Ramos (cell line): Measurements from ENCODE around the gene SGCA.

Experiments used
- in situ Hi-C: fragments of 300-500 bp; cut with MboI; formaldehyde crosslinking; loops from one replicate; pipeline ENCODE4 v1.14.3; 2022; ENCODE audit warnings: low sequenced_read_pairs; ENCODE audit not compliant: unreplicated experiment

SGCA gene

DNA sequence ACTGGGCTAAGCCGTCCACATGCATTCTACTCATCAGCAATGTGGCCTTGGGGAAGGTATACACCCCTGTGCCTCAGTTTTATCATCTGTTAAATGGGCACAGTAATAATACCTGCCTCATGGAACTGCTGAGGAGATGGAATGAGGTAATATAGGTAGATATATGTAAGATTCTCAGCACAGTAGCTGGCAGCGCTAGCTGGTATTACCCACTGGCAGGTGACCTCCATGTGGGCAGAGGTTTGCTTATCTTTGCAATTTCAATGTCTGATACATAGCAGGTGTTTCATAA is 1.2 kb upstream of the SGCA start:
- in situ Hi-C loops, result no loop called here

DNA sequence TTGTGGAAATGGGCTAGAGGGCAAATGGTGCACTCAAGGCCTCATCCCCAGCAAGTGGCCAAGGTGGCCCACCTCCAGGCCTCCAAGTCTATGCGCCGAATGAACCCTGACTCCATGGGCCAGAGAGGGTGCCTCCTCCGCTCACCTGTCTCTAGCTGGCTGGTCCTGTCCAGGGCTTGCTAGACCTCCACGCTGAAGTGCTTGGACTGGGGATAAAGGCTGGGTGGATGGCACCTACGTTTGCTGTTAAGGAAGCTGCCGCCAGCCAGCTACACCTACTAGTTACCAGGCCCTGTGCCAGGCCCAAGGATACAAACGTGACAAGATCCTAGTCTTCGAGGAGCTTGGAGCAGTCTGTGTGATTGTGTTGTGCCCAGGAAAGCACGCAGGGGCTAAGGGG is 739 bp upstream of the SGCA start:
- in situ Hi-C loops, result no loop called here

DNA sequence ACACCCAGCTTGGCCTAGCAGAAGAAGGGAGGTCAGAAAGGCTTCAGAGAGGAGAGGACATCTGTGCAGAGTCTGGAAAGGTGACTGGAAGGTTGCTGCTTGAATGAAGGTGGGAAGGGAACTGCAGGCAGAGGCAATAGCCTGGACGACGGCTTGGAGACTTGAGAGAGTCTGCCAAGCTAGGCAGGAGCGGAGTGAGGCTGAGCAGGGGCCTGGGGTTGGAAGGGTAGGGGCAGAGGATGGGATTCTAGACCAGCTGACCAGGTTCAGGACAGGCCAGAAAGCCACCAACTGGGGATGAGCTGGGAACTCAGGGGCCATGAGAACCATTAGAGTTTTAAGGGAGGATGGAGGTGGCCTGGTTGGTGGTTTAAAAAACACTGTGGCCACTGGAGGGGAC is 339 bp upstream of the SGCA start:
- in situ Hi-C loops, result no loop called here

DNA sequence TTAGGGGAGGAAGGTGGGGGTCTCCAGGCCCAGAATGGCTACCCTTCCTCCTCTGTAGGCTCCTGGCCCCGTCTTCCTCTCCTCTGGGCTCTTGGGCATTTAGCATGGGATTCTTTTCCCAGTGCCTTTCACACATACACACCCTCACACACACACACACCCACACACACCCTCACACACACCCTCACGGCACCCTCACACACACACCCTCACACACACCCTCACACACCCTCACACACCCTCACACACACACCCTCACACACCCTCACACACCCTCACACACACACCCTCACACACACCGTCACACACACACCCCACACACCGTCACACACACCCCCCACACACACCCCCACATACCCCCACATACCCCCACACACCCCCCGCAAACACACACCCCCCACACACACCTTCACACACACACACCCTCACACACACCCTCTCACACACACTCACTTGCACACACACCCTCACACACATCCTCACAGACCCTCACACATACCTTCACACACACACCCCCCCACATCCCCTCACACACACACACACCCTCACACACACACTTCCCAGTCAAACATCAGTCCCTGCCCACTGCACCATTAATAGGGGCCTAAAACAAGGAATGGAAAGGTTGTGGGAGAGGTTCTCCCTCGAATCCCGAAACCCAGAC is 845 bp downstream of the SGCA start:
- in situ Hi-C loops, result no loop called here

DNA sequence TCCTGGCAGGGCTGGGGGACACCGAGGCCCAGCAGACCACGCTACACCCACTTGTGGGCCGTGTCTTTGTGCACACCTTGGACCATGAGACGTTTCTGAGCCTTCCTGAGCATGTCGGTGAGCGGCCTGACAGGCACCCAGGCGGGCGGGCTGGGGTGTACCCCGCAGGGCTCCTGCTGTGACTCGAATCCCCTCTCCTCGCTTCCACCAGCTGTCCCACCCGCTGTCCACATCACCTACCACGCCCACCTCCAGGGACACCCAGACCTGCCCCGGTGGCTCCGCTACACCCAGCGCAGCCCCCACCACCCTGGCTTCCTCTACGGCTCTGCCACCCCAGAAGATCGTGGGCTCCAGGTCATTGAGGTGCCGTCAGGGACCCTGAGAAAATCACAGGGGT is 1.6 kb downstream of the SGCA start:
- in situ Hi-C loops, result no loop called here

DNA sequence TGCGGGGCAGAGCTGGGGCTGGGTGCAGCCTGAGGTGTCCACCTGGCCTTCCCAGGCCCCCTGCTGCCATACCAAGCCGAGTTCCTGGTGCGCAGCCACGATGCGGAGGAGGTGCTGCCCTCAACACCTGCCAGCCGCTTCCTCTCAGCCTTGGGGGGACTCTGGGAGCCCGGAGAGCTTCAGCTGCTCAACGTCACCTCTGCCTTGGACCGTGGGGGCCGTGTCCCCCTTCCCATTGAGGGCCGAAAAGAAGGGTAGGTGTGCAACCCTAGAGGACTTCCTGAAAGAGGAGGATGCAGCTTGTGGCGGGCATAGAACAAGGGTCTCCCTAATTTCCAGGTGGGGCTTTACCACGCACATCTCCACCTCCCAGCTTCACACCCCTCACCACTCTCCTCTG is 2.5 kb downstream of the SGCA start:
- in situ Hi-C loops, result no loop called here

DNA sequence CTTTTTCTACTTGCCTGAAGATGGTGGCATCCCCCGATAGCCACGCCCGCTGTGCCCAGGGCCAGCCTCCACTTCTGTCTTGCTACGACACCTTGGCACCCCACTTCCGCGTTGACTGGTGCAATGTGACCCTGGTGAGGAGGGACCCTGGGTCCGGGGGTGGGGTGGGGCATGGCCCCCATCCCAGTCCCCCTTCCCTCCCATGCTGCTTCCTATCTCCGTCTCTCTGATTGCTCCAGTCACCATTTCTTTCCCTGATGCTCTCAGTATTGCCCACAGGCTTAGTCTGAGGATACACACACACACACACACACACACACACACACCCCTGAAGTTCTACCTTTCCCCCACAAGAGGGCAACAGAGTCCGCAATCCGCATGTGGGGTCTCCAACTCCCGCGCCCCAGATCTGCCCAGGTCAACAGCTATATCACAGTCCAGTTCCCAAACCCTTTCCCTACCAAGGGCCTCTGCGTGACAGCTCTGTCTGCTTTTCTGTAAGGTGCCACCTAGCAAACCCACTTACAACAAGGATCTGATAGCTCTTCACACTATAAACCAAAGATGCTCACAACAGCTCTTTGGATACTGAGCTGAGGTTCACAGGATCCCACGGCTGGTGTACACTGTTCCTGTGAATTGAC is 3.4 kb downstream of the SGCA start:
- in situ Hi-C loops, result no loop called here

DNA sequence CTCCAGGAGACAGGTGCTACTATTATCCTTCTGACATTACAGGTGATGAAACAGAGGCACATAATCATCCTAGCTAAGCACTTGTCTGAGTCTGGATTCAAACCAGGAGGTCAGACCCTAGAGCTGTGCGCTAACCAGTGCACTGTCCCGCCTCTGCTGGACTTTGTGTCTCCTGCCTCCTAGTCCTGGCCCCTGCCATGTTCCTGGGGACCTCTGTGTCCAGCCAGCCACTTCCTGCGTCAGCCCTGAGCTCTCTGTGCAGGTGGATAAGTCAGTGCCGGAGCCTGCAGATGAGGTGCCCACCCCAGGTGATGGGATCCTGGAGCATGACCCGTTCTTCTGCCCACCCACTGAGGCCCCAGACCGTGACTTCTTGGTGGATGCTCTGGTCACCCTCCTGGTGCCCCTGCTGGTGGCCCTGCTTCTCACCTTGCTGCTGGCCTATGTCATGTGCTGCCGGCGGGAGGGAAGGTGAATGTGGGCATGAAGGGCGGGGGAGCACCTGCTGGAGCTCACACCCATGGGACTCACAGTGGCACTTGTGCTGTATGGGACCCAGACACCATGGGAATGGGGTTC is 4.2 kb downstream of the SGCA start:
- in situ Hi-C loops, result loop anchor here (10.0 kb wide), 1 partner anchor 115 kb away; no protein-coding TSS in a partner anchor

DNA sequence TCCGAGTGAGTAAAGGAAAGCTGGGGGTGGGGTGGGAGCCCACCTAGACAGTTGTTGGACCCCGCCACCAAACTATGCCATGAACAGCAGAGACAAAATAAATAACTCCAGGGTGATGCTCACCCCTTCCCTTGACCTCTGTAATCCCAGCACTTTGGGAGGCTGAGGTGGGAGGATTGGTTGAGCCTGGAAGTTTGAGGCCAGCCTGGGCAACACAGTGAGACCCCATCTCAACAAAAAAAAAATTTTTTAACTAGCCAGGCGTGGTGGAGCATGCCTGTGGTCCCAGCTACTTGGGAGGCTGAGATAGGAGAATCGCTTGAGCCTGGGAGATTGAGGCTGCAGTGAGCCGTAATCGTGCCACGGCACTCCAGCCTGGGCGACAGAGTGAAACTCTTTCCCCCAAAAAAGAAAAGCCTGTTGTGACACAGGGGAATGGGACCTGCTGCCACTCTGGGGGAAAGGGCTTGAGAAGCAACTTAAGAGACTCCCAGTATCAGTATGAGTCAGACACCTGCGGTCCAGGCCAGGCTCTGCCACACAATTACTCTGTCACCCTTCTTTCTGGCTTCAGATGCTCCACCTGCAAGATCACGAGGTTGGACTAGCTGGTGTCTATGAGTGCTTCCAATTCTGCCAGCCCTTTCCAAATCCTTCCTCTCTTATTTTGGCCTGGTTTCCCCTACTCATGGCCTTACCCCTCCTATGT is 5.0 kb downstream of the SGCA start:
- in situ Hi-C loops, result loop anchor here (10.0 kb wide), 1 partner anchor 114 kb away; no protein-coding TSS in a partner anchor

DNA sequence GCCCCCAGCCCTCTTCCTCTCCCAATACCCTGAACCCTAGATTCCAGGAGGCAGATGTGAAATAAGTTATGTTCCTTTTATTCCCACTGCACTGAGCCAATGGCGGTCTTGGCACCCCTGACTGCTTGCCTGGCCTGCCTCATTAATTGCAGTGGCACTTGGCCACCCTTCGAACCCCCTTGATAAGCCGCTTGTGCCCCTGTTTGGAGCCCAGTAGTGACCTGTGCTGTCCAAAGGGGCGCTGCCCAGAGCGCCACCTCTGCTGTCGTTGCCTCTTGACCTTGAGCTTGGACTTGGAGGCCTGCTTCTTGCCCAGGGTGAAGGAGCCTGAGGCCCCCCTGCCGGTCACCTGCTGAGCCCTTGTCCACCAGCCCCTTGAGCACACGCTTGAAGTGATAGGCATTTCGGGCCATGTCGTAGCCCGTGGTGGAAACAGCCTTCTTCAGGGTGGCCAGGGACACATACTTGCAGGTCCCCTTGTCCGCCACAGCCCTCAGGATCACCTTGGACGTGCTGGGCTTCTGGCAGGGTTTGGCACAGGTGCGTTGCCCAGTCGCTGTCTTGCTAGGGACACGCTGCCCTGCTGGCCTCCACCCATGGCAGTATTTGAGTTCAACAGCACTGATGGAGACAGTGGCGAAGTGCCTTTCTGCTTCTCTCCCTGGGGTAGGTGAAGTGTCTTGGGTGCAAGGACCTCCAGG is 5.7 kb downstream of the SGCA start:
- in situ Hi-C loops, result loop anchor here (10.0 kb wide), 1 partner anchor 113 kb away; no protein-coding TSS in a partner anchor

DNA sequence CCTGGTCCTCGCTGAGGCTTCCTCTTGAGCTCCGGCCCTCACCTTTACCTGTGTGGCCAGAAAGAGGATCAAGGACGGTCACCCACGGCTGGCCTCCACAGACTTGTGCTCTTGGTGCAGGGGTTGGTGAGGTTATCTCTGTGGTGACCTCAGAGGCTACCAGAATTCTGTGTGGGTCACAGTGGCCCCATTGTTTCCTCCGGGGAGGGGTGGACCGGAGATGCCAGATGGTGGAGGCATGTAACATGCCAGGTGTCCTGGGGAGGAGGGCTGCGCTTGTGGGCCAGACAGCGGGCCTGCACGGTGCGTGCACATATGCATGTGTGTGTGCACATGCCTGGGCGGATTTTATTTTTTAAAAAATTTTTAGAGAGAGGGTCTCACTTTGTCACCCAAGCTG is 6.3 kb downstream of the SGCA start:
- in situ Hi-C loops, result loop anchor here (10.0 kb wide), 1 partner anchor 113 kb away; no protein-coding TSS in a partner anchor

DNA sequence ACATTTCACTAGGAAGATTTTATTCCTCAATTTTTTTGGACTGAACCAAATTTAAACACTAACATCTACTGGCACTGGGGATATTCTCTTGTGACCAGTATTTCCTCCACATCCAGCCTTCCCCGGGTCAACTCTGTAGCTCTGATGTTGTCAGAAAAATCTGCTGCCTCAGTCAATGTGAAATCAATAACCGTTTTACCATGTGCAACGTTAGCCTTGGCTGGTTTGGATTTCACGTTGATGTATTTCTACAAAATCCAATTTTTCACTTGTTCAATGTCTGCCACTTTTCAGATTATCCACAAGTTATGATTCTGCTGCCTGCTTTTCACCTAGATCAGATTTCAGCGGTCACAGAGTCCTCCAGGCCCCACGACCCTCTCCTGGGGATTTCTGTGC is 7.1 kb downstream of the SGCA start:
- in situ Hi-C loops, result loop anchor here (10.0 kb wide), 1 partner anchor 112 kb away; no protein-coding TSS in a partner anchor

DNA sequence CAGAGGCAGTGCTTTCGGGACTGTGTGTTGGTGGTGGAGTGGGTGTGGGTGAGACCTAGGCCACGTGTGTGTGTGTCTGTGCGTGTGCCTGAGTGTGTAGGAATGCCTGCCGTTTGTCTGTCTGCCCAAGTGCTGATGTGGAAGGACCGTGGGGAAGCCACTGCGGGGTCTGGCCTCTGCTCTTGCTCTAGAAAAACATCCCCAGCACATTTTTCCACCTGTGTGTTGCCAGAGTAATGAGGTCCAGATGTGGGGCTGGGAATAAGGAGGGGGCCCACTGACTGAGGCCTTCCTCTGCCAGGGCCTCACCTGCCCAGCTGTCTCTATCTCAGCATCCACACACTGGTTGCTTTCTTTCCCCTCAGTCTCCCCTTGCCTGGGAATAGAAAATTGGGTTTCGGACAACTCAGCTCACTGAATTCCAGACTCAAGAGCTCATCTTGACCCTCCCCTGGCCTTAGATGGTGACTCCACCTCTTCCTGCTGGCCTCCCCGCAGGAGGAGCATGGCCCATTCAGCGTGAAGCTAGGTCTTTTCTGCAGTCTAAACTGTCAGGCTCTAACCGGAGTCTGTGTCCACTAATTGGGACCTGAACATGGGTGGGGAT is 7.6 kb downstream of the SGCA start:
- in situ Hi-C loops, result loop anchor here (10.0 kb wide), 1 partner anchor 111 kb away; no protein-coding TSS in a partner anchor

DNA sequence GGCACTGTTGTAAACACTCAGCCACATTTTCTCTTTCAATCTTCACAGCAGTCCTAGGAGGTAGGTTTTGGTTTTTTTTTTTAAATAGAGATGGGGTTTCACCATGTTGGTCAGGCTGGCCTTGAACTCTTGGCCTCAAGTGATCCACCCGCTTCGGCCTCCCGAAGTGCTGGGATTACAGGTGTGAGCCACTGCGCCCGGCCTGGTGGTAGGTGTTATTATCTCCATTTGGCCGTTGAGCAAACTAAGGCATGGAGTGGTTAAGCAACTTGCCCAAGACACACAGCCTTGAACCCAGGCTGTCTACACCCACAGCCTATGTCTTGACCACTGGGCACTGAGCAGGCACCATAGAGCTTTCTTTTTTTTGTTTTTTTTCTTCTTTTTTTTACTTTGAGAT is 8.6 kb downstream of the SGCA start:
- in situ Hi-C loops, result loop anchor here (10.0 kb wide), 1 partner anchor 110 kb away; no protein-coding TSS in a partner anchor

DNA sequence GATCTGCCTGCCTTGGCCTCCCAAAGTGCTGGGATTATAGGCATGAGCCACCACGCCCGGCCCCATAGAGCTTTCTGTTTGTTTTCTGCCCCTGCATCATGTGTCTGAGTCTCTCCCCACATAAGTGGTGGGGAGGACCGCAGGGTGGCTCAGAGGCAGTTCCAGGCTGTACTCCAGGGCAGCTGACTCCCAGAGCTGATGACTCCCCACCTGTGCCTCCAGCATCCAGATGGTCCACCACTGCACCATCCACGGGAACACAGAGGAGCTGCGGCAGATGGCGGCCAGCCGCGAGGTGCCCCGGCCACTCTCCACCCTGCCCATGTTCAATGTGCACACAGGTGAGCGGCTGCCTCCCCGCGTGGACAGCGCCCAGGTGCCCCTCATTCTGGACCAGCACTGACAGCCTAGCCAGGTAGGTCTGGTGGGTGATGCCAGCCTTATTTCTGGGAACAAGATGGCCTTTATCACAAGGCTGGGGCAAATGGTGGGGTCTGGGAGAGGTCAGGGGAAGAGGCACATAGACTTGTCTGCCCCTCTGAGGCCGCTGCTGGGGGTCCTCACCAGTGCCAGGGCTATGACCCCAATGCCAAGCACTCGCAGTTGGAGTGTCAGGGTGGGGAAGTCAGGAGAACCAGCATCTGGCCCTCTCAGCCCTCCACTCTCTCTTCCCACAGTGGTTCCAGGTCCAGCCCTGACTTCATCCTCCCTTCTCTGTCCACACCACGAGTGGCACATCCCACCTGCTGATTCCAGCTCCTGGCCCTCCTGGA is 9.4 kb downstream of the SGCA start:
- in situ Hi-C loops, result loop anchor here (10.0 kb wide), 1 partner anchor 110 kb away; no protein-coding TSS in a partner anchor

DNA sequence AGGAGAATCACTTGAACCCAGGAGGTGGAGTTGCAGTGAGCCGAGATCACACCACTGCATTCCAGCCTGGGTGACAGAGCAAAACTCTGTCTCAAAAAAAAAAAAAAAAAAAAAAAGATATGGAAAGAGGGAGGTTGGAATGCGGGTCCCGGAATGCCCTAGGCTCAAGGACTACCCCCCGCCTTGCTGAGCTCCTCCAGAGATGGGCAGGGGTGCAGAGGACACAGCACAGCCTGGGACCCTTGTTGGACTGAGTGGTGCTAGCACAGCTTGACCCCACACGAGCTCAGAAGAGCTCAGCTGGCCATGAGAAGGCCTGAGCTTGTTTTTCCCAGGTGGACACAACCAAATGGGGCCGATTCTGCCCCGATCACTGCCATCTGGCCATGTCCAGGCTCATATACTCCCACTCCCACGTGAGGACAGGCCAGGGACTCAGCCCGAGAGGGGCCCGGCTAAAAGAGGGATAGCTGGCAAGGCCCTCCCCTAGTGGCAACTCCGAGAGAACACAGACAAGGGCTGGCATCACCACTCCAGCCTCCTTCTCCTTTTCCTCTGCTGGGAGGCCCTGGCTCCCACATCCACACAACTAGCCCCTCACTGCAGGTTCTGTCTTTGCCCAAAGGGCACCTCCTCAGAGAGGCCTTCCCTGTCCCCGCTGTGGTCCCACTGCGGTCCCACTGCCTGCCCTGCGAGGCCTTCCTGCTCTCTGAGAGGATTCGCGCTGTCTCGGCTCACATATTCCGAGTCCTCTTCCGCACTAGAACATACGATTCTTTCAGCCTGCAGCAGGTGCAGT is 11.0 kb downstream of the SGCA start:
- in situ Hi-C loops, result loop anchor here (10.0 kb wide), 1 partner anchor 108 kb away; no protein-coding TSS in a partner anchor

DNA sequence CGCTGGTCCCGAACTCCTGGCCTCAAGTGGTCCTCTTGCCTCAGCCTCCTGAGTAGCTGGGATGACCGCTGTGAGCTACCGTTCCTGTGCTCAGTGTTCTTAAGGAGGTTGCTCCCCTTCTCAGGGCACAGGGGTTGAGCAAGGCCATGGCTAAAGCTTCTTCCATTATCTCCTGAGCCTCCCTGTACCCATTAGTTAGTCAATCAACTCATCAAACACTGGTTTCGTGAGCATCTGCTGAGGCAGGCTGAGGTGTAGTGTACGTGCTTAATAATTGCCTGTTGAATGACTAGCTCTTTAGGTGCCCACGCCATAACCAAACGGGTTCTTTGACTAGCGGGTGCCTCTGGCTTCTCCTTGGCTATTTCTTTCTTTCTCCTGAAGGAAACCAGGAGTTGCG is 11.7 kb downstream of the SGCA start:
- in situ Hi-C loops, result loop anchor here (10.0 kb wide), 1 partner anchor 107 kb away; no protein-coding TSS in a partner anchor
